Stimulated activated CD8-positive, alpha-beta memory T cell treated with anti-CD3 and anti-CD28 coated beads, Interleukin-12 subunit alpha, Interleukin-12 subunit beta, amount 100 ng/mL, for 4 hours (primary cell): Measurements from ENCODE around the gene CRYGC.
"Not testable (repeated sequence)": the region's sequence is repeated elsewhere in the genome, so short reads cannot be mapped to it uniquely, and the experiment has no call there.

Experiments
- DNase-seq: peaks from one replicate; pipeline ENCODE4 v3.0.0-alpha.2; 2020; ENCODE audit warnings: low read depth

The CRYGC gene, protein sequence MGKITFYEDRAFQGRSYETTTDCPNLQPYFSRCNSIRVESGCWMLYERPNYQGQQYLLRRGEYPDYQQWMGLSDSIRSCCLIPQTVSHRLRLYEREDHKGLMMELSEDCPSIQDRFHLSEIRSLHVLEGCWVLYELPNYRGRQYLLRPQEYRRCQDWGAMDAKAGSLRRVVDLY

DNA sequence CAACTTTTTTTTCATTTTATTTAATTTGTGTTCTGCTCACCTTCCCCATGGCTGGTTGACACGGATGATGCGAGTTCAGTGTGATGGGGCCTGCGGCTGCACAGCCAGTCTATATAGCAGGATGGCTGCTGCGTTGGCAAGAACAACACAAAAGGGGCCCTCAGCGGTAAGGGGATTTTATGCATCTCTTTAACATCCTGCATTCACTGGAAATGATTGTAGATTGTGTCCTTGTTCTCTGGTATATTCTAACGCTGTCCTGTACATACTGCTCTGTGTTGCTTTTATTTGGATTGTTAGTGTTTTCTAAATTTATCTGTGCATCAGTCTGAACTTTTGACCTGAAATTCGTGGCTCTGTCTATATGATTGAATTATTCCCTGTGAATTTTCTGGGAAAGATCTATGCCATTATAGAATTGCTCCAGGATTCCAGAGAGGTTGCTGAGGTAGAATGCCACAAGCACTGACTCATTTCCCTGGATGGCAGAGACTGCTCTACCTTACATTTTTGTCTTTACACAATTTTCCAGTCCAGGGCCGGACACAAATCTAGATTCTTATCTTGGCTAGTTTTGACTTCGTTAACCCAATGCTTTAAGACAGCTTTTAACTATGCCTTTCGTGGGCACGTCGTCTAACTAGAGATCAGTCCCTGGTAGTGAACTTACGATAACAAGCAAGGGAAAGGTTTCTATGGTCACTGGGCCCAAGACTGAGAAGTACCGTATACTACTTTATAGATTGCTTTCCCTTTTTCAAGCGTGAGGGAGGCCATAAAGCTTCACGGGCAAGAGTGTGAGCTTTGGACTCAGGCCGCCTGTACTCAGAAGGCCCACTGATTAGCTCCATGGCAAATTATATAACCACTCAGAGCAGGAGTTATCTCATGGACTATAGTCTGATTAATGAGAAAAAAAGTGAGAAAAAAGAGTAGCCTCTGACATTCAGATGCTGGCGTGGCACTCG, at the start of gene CRYGC:
Gene CRYGC (minus strand): TSS at position 85 of the 968 bp plus-strand sequence. CDS start 36 bp downstream, at position 49.
- no peak for DNase-seq

DNA sequence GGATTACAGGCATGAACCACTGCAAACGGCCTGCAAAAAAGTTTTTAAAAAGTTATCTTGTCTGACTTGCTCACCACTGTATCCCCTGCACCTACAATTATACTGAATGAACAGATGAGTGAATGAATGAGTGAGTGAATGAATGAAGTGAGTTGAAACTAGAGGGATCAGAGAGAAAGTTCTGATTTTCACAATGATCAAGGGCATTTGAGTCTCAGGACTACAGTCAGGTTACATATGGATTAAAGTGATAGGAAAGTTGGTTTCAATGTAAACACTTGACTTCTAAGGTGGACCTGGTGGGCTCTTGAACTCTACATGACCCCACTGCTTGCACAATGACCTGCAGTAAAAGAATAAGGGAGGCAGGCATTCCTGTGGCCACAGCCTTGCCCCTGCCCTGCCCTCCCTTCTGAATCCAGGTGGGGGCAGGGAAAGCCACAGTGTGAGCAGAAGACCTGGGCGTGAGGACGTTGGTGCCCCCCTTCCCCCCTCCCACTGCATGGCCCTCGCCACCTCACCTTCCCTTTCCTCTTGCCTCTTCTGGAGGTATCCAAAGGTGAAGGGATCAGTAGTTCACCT, 49.5 kb upstream of the CRYGC start:
- no peak for DNase-seq

DNA sequence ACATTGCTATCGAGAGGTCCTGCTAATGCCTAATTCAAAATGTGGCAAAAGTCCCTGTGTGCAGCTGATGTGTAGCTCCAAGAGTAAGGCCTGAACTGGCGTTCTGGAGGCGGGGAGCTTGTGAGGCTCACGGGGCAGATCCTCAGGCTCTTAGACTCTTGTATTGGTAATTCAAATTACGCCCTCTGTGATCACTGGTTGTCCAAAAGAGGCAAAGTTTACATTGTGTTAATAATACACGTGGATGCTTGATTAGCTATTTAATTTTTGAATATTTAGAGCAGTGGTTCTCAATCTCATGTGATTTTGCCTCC, 46.2 kb upstream of the CRYGC start:
- no peak for DNase-seq

DNA sequence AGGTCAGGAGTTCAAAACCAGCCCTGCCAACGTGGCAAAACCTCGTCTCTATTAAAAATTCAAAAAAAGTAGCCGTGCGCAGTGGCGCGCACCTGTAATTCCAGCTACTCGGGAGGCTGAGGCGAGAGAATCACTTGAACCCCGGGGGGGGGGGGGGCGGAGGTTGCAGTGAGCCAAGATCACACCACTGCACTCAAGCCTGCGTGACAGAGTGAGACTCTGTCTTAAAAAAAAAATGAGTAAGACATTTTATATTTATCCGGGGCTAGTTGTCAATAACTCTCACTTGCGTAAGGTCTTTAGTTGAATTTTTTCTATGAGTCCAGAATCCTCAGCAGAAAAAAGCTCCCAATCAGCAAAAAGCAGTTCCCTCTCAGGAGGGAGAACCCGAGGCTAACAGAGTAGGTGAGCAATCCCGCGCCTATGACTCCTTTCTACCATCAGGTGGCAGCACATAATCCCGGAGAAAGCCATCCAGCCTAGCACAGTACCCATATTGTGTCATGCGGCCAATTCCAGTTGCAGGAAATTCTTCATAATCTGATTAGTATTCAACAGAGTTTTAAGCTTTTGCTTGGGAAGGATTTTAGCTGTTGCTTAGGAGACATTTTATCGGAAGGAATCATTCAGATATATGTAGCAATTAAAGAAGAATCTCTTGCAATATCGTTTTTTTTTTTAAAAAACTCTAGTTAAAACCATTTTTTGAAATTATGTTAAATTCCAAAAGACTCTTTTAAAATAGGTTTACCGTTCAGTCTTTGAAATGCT, 45.6 kb upstream of the CRYGC start:
- DNase-seq, result peak; percentile 15

DNA sequence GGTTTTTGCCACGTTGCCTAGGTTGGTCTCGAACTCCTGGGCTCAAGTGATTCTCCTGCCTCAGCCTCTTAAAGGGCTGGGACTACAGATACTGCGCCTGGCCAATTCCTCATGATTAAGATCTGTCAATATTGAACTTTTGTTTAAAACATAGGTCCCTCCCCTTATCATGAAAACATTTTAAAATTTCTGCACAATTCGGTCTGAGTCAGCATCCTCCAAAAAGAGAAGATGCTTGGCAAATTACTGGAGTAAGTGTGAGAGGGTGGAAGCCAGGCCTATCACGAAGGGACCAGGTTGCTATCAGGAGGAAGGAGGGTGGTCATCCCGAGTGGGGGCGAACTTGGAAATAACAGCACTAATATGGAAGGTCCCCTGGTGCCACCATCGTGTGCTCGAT, 44.5 kb upstream of the CRYGC start:
- no peak for DNase-seq

DNA sequence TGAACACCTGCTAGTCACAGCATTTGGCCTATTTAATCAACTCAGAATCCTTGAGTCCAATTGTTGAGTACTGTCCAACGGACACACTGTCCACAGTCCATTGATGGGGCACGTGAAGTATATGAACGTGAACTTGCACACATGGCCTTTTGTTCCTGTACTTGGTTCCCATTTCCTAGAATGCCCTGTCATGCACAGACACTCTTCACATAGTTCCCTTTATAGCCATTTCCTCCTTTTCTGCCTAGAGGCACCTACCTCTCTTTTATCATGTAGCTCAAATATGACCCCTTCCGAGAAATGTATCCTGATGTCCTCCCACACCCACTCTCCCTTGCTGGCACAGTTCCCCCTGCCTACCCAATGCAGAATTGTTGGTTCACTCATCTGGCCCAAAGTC, 42.5 kb upstream of the CRYGC start:
- DNase-seq, result no peak

DNA sequence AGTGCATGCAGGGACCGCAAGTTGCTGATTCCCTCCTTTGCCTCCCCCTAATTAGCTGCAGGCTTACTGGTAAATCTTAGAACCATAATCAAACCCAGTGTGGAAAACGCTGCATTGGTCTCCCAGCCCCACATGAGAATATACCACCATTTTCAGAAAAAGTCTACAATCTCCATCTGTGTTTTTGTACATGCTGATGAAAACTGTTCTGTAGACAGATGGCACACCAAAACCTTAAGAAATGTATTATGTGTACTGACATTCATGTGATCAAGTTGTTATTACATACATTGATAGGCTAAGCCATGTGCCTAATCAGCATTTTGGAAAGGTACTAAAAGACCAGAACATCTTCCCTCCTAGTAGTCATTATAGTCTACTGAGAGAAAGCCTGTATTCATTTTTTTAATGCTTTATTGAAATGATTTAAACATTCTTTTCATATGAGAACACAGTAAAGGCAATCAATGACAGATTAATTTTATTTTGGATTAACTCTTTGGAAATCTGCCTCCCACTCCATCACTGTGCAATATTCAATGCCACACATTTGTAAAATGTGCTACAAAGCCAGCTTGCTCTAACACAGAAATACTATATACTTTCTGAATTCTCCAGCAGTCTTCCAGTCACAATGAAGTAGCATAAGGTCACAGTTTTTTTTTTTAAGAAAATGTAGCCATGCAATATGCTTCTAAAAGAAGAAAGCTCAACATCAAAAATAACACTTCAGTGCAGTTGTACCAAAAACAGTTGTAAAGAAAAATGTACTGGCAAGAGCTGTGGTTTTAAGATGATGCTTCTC, 35.5 kb upstream of the CRYGC start:
- DNase-seq, result no peak

DNA sequence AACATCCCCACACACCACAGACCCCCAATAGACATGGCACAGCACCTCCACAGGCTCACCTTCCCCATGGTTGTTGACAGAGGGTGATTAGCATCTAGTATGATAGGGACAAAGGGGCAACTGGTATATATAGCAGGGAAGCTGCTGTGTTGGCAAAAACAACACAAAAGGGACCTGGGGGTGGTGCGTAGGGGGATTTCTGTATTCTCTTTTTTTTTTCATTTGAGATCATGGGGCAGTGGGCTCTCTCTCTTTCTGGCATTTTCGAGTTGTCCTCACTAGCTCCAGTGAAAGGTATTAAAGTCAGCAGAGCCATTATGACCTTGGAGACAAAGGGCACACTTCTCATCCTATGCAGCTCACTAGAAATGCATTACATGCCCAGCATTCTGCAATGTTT, 33.9 kb upstream of the CRYGC start, which contains the start of gene CRYGA:
Gene CRYGA (minus strand): TSS at position 101 of the 400 bp plus-strand sequence. CDS start 33 bp downstream, at position 68.
- DNase-seq, result no peak

DNA sequence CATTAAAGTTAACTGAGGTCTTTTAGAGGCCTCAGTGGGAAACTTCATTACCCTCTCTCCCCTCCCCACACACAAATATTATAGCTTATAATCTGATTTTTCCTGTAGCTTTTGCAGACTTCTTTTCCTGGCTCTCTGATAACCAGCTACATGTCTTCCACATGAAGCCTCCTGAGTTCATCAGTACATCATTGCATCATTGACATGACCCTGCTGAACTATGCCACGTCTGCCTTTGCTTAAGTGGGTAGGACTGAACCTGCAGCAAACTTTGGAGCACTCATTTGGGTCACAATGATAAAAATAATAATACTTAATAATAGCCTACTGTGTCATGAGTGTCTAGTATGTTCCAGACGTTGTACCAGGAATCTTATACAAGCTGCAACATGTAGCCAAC, 26.8 kb upstream of the CRYGC start:
- DNase-seq, result no peak

DNA sequence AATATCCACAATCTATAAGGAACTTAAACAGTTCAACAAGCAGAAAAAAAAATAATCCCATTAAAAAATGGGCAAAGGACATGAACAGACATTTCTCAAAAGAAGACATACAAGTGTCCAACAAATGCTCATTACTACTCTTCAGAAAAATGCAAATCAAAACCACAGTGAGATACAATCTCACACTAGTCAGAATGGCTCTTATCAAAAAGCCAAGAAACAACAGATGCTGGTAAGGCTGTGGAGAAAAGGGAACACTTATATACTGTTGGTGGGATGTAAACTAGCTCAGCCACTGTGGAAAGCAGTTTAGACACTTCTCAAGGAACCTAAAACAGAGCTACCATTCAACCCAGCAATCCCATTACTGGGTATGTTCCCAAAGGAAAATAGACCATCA, 23.5 kb upstream of the CRYGC start:
- DNase-seq, result no peak

DNA sequence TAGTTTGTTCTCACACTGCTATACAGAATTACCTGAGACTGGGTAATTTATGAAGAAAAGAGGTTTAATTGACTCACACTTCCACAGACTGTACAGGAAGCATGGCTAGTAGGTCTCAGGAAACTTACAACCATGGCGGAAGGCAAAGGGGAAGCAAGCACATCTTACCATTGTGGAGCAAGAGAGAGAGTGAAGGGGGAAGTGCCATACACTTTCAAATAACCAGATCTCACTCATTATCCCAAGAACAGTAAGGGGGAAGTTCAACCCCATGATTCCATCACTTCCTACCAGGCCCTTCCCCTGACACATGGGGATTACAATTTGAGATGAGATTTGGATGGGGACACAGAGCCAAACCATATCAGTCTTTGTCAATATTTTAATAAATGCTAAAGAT, 21.3 kb upstream of the CRYGC start:
- DNase-seq, result no peak

DNA sequence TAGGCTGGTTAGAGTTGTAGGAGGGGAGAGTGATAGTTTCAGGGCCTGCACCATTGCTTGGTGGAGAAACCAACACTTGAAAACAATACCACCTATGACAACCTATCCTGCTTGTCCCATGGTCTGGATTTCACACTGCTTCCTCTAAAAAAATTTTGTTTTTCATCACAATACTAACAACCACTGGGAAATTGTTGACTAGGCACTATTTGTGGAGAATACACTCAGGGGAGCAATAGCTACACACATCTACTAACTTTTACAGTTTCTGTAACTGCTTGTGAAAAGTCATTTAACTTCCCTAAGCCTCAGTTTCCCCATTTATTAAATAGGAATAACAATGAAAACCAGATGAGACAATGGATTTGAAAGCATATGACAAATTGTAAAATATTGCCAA, 20.5 kb upstream of the CRYGC start:
- DNase-seq, result no peak

DNA sequence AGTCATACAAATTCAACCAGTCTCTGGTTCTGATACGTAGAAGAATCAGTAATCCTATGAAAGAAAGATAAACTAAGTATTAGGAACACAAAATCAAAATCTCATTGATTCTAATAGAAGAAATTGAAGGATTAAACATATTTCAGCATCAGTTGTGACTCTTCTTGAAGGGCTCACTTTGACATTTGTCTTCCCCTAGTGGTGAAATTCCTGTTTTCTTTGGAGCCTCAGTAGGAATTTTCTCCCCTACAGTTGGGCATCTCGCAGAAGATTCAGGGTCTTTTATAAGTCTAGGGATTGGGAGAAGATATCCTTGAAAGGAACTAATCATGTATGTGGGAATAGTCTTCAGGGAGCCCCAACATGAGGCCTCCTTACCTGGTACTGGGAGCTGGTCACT, 19.2 kb upstream of the CRYGC start:
- no peak for DNase-seq

DNA sequence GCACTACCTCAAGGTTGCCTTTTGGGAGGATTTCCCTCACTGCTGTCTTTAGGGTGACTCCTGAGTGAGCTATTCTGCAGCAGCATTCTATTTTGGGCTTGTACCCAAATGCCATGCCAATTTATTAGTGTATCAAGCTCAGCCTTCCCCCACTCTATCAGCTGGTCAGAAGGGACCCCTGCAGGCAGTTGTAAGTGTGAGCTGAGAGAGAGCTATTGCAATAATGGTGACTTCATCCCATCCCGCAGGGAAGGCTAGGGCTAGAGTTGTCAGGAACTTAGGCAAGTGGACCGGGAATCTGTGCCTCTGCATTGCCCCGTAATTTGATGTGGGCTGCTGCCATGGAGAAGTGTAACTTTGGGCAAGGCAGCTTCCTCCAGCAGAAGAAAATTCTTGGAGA, 18.1 kb upstream of the CRYGC start:
- no peak for DNase-seq

DNA sequence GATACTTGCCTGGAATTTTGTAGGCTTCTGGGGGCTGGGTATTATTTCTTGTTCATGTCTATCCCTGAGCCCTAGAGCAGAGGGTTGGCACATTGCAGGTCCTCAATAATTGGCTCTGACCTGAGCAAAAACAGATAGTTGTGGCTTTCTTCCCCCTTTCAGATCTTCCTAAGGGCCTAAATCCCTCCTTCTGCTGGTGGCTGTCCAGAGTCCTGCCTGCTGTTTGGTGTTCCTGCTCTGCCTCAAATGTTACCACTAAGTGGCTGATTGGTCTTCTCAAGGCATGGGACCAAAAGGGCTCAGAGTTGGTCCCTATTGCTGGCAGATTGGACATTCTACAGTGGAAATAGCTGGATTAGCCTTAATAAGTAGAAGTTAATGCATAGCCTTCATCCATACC, 17.4 kb upstream of the CRYGC start:
- DNase-seq, result no peak

DNA sequence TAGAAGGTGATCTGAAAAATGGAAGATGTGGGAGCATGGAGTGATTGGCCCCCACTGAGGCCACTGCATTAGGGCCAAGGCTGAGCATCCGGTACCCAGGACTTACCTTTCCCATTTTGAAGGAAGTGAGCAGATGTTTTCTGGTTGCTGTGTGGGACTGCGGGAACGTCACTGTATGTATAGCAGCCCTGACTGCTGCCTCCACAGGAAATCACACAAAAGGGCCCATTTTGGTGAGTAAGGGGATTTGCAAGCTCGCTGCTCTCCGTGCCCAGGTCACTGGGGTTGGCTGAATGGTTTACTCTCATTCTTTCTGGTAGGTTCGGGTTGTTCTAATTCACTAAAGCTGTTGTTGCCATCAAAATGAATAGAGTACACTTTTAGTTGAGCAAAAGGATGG, 16.4 kb upstream of the CRYGC start, which contains the start of gene CRYGB:
Gene CRYGB (minus strand): TSS at position 153 of the 400 bp plus-strand sequence. CDS start 38 bp downstream, at position 115.
- DNase-seq, result no peak

DNA sequence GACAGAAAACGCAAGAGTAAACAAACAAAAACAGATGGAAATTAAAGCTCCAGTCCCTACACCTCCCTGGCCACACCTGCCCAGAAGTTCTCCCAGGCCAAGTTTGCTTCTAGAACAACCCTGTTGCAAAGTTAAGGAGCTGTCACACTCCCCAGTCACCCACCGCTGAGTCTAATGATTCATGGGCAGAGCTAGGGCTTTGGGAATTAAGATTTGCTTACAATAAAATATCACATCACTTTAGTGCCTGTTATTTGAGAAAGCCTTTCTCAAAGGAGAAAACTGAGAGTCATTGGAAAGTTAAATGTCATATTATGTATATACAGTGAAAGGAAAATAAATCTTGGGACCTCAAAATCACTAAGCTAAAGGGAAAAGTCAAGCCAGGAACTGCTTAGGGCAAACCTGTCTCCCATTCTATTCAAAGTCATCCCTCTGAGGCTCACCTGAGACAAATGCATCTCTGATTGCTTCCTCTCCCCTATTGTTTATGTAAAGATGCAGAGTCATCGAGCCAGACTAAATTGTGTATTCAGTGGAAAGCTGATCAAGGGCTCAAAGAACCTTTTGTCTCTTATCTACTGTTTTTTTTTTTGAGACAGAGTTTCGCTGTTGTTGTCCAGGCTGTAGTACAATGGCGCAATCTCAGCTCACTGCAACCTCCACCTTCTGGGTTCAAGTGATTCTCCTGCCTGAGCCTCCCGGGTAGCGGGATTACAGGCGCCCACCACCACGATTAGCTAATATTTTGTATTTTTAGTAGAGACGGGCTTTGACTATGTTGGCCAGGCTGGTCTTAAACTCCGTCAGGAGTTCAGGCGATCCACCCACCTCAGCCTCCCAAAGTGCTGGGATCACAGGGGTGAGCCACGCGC, 13.5 kb upstream of the CRYGC start:
- DNase-seq, result no peak

DNA sequence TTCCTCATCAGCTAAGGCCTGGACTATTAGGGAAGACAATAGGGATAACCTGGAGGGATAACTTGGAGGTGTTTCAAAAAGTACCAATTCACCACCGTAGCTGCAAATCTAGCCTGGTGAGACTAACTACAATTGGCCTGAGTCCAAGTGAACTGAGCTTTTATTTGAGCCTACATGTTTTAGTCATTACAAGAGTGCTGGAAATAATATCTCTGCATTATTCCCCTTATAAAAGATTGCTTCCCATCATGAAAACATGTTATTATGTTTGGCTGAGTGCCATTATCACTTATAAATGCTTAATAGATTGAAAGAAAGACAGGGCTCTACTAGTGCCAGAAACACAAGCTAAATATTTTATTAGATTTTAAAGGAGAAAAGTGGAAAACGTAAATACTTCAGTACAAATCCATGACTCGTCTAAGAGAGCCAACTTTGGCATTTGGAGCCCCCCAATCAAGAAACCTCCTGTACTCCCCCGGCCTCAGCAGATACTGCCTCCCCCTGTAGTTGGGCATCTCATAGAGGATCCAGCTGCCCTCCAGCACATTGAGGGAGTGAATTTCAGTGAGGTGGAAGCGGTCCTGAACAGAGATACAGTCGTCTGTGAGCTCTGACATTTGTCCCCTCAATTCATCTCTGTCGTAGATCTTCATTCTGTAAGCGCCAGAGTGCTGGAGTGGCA, 12.8 kb upstream of the CRYGC start:
- no peak for DNase-seq

DNA sequence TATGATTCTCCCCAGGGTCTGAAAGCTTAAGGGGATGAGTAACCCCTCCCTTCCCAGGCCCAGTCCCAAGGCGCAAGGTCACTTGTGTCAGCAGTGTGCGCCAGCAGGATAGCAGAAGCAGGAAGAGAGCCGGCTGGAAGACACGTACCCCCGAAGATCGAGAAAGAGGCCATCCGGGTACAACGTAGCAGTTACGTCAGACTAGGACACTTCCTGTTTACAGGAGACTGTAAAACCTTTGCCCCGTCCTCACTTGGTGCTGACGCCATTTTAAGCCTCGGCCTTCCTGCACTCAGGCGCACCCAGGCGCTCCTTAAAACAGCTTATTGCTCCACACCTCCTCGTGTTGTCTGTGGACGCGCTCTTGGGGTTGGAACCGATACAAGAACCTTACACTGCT, 9.8 kb upstream of the CRYGC start:
- DNase-seq, result no peak

DNA sequence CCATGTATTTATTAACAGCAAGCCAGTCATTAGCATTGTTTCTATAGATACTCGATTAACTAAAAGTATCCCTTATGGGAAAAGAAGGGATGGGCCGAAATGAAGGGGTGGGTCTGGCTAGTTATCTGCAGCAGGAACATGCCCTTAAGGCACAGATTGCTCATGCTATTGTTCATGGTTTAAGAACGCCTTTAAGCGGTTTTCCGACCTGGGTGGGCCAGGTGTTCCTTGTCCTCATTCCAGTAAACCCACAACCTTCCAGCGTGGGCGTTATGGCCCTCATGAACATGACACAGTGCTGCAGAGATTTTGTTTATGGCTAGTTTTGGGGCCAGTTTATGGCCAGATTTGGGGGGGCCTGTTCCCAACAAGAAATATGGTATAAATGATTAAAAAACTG, 8.7 kb upstream of the CRYGC start:
- not testable (repeated sequence) for DNase-seq
